K562 (cell line): ENCODE results near the gene IP6K3. TPM values are rescaled to one million over a fixed set of nuclear protein-coding genes. Genes with fewer than 3 reads are reported as not detected.
A peak's percentile ranks its signal among the peaks of the same experiment; 100 is the strongest.

Source experiments
- ATF7 ChIP-seq: fragments of 450-650 bp; IDR thresholded peaks from 2 replicates; pipeline ENCODE4 v1.7.1; 2014; ENCODE audit warnings: mild to moderate bottlenecking, moderate library complexity
- BACH1 ChIP-seq: fragments of 200-800 bp; sonication (Bioruptor generic); IDR thresholded peaks from 2 replicates; pipeline ENCODE4 v1.6.1; 2016; ENCODE audit warnings: missing genetic modification characterization, missing compliant biosample characterization
- DACH1 ChIP-seq: fragments of 450-650 bp; IDR thresholded peaks from 2 replicates; pipeline ENCODE4 v1.6.1; 2018; ENCODE audit not compliant: partially characterized antibody
- EP300 ChIP-seq: IDR thresholded peaks from 2 replicates; pipeline ENCODE4 v1.6.1; 2012; ENCODE audit warnings: low read length, improper control_type of control experiment
- FIP1L1 ChIP-seq: fragments of 200-400 bp; formaldehyde crosslinking; IDR thresholded peaks from 2 replicates; pipeline ENCODE4 v1.6.1; 2018; ENCODE audit warnings: mild to moderate bottlenecking, low read depth, low read length; ENCODE audit not compliant: poor library complexity, severe bottlenecking
- GATA2 ChIP-seq: sonication (generic); formaldehyde crosslinking; IDR thresholded peaks from 2 replicates; pipeline ENCODE4 v1.4.0; 2020; ENCODE audit warnings: mild to moderate bottlenecking, missing genetic modification reagents
- HNRNPL ChIP-seq: fragments of 200-400 bp; formaldehyde crosslinking; IDR thresholded peaks from 2 replicates; pipeline ENCODE4 v1.6.1; 2017; ENCODE audit warnings: low read depth, mild to moderate bottlenecking, low read length
- IRF9 ChIP-seq: fragments of 450-650 bp; IDR thresholded peaks from 2 replicates; pipeline ENCODE4 v1.6.1; 2016; ENCODE audit warnings: missing biosample characterization, missing genetic modification characterization
- MBD1 ChIP-seq: fragments of 250-450 bp; sonication (Bioruptor Pico); IDR thresholded peaks from 2 replicates; pipeline ENCODE4 v1.8.0; 2022; ENCODE audit warnings: inconsistent platforms
- MTF1 ChIP-seq: fragments of 250-450 bp; sonication (Bioruptor Pico); IDR thresholded peaks from 2 replicates; pipeline ENCODE4 v1.9.0; 2021; ENCODE audit warnings: moderate library complexity, mild to moderate bottlenecking, inconsistent platforms, borderline replicate concordance
- PHF8 ChIP-seq: fragments of 200-600 bp; sonication (generic); IDR thresholded peaks from 2 replicates; pipeline ENCODE4 v1.6.1; 2012; ENCODE audit warnings: mixed run types, mild to moderate bottlenecking, inconsistent platforms, low read length, moderate library complexity, borderline replicate concordance
- POLR3A ChIP-seq: IDR thresholded peaks from 2 replicates; pipeline ENCODE4 v1.6.1; 2011; ENCODE audit warnings: borderline replicate concordance, mild to moderate bottlenecking, moderate library complexity; ENCODE audit not compliant: insufficient read length, insufficient read depth; ENCODE audit errors: extremely low read depth
- RAD51 ChIP-seq: fragments of 450-650 bp; IDR thresholded peaks from 2 replicates; pipeline ENCODE4 v1.7.1; 2016; ENCODE audit warnings: low read depth, mild to moderate bottlenecking, borderline replicate concordance
- RBM22 ChIP-seq: fragments of 200-400 bp; formaldehyde crosslinking; IDR thresholded peaks from 2 replicates; pipeline ENCODE4 v1.6.1; 2018; ENCODE audit warnings: low read length, low read depth; ENCODE audit not compliant: poor library complexity, severe bottlenecking
- RFX7 ChIP-seq: fragments of 250-450 bp; sonication (Bioruptor Pico); IDR thresholded peaks from 2 replicates; pipeline ENCODE4 v1.5.1; 2021; ENCODE audit warnings: mild to moderate bottlenecking
- SLC30A9 ChIP-seq: fragments of 250-450 bp; sonication (Bioruptor Pico); IDR thresholded peaks from 2 replicates; pipeline ENCODE4 v1.8.0; 2022; ENCODE audit warnings: mild to moderate bottlenecking, moderate library complexity
- SMARCC2 ChIP-seq: fragments of 450-650 bp; IDR thresholded peaks from 2 replicates; pipeline ENCODE4 v1.6.1; 2017; ENCODE audit warnings: antibody characterized with exemption, moderate library complexity, mild to moderate bottlenecking, low read depth
- SREBF2 ChIP-seq: sonication (generic); formaldehyde crosslinking; IDR thresholded peaks from 2 replicates; pipeline ENCODE4 v1.4.0; 2020; ENCODE audit warnings: mild to moderate bottlenecking, missing genetic modification reagents
- TAF9B ChIP-seq: fragments of 450-650 bp; IDR thresholded peaks from 2 replicates; pipeline ENCODE4 v1.6.1; 2018; ENCODE audit warnings: mild to moderate bottlenecking; ENCODE audit not compliant: partially characterized antibody
- ZFP30 ChIP-seq: fragments of 250-450 bp; sonication (Bioruptor Pico); IDR thresholded peaks from 2 replicates; pipeline ENCODE4 v1.8.0; 2022; ENCODE audit warnings: moderate library complexity, mild to moderate bottlenecking, inconsistent platforms, borderline replicate concordance
- ZNF165 ChIP-seq: fragments of 250-450 bp; sonication (Bioruptor Pico); IDR thresholded peaks from 2 replicates; pipeline ENCODE4 v1.4.0; 2020; ENCODE audit warnings: borderline replicate concordance
- ZNF253 ChIP-seq: fragments of 250-450 bp; sonication (Bioruptor Pico); conservative IDR thresholded peaks from 2 replicates; pipeline ENCODE4 v1.6.1; 2021; ENCODE audit warnings: mild to moderate bottlenecking
- ZNF263 ChIP-seq: sonication (generic); formaldehyde crosslinking; IDR thresholded peaks from 2 replicates; pipeline ENCODE4 v1.8.0; 2022; ENCODE audit warnings: mild to moderate bottlenecking, missing genetic modification reagents, borderline replicate concordance
- ZNF668 ChIP-seq: fragments of 250-450 bp; sonication (Bioruptor Pico); IDR thresholded peaks from 2 replicates; pipeline ENCODE4 v1.8.0; 2022; ENCODE audit warnings: mild to moderate bottlenecking, inconsistent platforms
- ZNF695 ChIP-seq: fragments of 450-650 bp; formaldehyde crosslinking; IDR thresholded peaks from 2 replicates; pipeline ENCODE4 v1.4.0; 2020; ENCODE audit warnings: mild to moderate bottlenecking, moderate library complexity
- polyA plus RNA-seq, 8 experiments: library from polyadenylated mRNA; depleted of rRNA in 4 of 8; stranded (reverse) in 5 of 8; unstranded in 3 of 8; fragments of >200 nt; fragmentation: Nextera tagmentation in 2 of 8; fragmentation: Illumina TruSeq in 1 of 8; extraction: Ambion mirVana in 2 of 8; extraction: Trizol in 1 of 8; gene quantifications; 2 replicates each; pipeline versions ENCODE4 v1.2.1 to v1.2.3, GENCODE V29; 2011 to 2014; ENCODE audit warnings: inconsistent platforms in 1 of 8, missing spikeins in 1 of 8
- total RNA-seq, 7 experiments: library from RNA; depleted of rRNA in 6 of 7; stranded (reverse); fragments of >200 nt in 6 of 7; fragmentation: Illumina TruSeq in 2 of 7; extraction: Trizol in 2 of 7; gene quantifications; 2 replicates each; pipeline versions ENCODE4 v1.2.1 to v1.2.3, GENCODE V29; 2011 to 2021; ENCODE audit warnings: low replicate concordance in 1 of 7

IP6K3 gene
- total and polyA plus RNA-seq, 9 of the 15 experiments (the other 6 are each of a cell fraction or from before 2014, with no cell fraction given): not detected

GRCh38 chr6:33711140-33712129, 35.3 kb downstream of the IP6K3 start, which contains the start of gene UQCC2 (continued):
- no peak for TF ChIP-seq MBD1 (CRISPR knock-in tag)
- peak; percentile 77 for TF ChIP-seq RAD51
- no peak for TF ChIP-seq GATA2 (CRISPR knock-in tag)
- no peak for TF ChIP-seq POLR3A
- TF ChIP-seq ZNF695 (CRISPR knock-in tag): no peak
- no peak for TF ChIP-seq SREBF2 (CRISPR knock-in tag)
- TF ChIP-seq ZNF668: no peak
- peak; percentile 60 for TF ChIP-seq FIP1L1
- peak; percentile 49; the same call in 1 of the 2 replicates for TF ChIP-seq ZNF263 (CRISPR knock-in tag)
- TF ChIP-seq ZFP30 (CRISPR knock-in tag): no peak
- no peak for TF ChIP-seq MTF1 (CRISPR knock-in tag)
- TF ChIP-seq BACH1 (tag): no peak
- TF ChIP-seq TAF9B: peak; percentile 99
- TF ChIP-seq HNRNPL: no peak
- TF ChIP-seq ZNF253: no peak
- no peak for TF ChIP-seq RBM22
- no peak for TF ChIP-seq IRF9 (tag)
- TF ChIP-seq SMARCC2: no peak
- peak; percentile 99 for TF ChIP-seq PHF8
- TF ChIP-seq ATF7: peak; percentile 63
- no peak for TF ChIP-seq DACH1
- no peak for TF ChIP-seq ZNF165
- TF ChIP-seq SLC30A9 (CRISPR knock-in tag): no peak
- TF ChIP-seq EP300: 0 out of 2 replicates have a peak, but pooled peaks have one; percentile 21
- TF ChIP-seq RFX7 (CRISPR knock-in tag): 0 out of 2 replicates have a peak, but pooled peaks have one; percentile 12
